B cell (primary cell): ENCODE measurements around the gene SPG7. TPM values are rescaled to one million over a fixed set of nuclear protein-coding genes. Genes with fewer than 3 reads are reported as not detected.

Experiments
- ATAC-seq: fragments of 200-7000 bp; cut with Tn5 transposase; one replicate; pipeline ENCODE4 v1.10.0; 2021; ENCODE audit warnings: low read depth, mild to moderate bottlenecking, moderate number of reproducible peaks, moderate library complexity
- CTCF ChIA-PET: fragments of 350-600 bp; sonication (Branson Sonifier 250); formaldehyde crosslinking; loops from one replicate; lab custom pipeline; 2021; ENCODE audit warnings: antibody characterized with exemption, inconsistent platforms; lab: Charles Lee
- POLR2A ChIA-PET: fragments of 350-600 bp; sonication (Branson Sonifier 250); formaldehyde crosslinking; loops from one replicate; lab custom pipeline; 2021; ENCODE audit warnings: antibody characterized with exemption; lab: Charles Lee
- DNase-seq: peaks from one replicate; pipeline ENCODE4 v3.0.0; 2013
- H2AFZ ChIP-seq: 2 replicates; pipeline ENCODE4 v1.6.1; 2012; ENCODE audit warnings: mild to moderate bottlenecking, low read depth, low read length; ENCODE audit not compliant: insufficient read depth, poor library complexity, severe bottlenecking
- H3K27ac ChIP-seq, 2 donors: 1 replicate in 1 of 2; 2 replicates in 1 of 2; pipeline ENCODE4 v1.5.1; 2012 to 2013; ENCODE audit warnings: low read length in 2 of 2, mild to moderate bottlenecking in 2 of 2, moderate library complexity in 1 of 2
- H3K27me3 ChIP-seq, 4 experiments: fragments of 200-600 bp in 1 of 4; sonication (generic) in 1 of 4; replicated peaks in 1 of 4; 1 replicate in 2 of 4; 2 replicates in 2 of 4; pipeline versions ENCODE4 v1.6.1 to v1.7.0; 2013 to 2016; ENCODE audit warnings: low read length in 3 of 4, mild to moderate bottlenecking in 2 of 4, mixed read lengths in 1 of 4, moderate library complexity in 1 of 4; ENCODE audit not compliant: insufficient read depth in 4 of 4, control insufficient read depth in 3 of 4; ENCODE audit errors: control extremely low read depth in 1 of 4
- H3K36me3 ChIP-seq, 2 experiments: replicated peaks in 1 of 2; 1 replicate in 1 of 2; 2 replicates in 1 of 2; pipeline versions ENCODE4 v1.6.1 to v1.7.1; 2013; ENCODE audit warnings: low read length in 1 of 2; ENCODE audit not compliant: insufficient read depth in 2 of 2, control insufficient read depth in 1 of 2; ENCODE audit errors: control extremely low read depth in 1 of 2, extremely low read depth in 1 of 2
- H3K4me1 ChIP-seq, 2 donors: fragments of 200-600 bp in 1 of 2; sonication (generic) in 1 of 2; 1 replicate in 1 of 2; 2 replicates in 1 of 2; pipeline versions ENCODE4 v1.5.1 to v1.6.1; 2013 to 2017; ENCODE audit warnings: low read length in 2 of 2; ENCODE audit not compliant: control insufficient read depth in 2 of 2, insufficient read depth in 2 of 2
- H3K4me2 ChIP-seq: replicated peaks from 2 replicates; pipeline ENCODE3; 2012; ENCODE audit warnings: mild to moderate bottlenecking, low read depth, low read length; ENCODE audit not compliant: poor library complexity, severe bottlenecking
- H3K4me3 ChIP-seq, 5 experiments: fragments of 200-600 bp in 1 of 5; sonication (generic) in 1 of 5; 1 replicate in 3 of 5; 2 replicates in 2 of 5; pipeline versions ENCODE4 v1.5.1 to v1.7.0; 2011 to 2016; ENCODE audit warnings: low read length in 4 of 5, mild to moderate bottlenecking in 4 of 5, low read depth in 2 of 5, control low read depth in 1 of 5, moderate library complexity in 1 of 5; ENCODE audit not compliant: insufficient read depth in 1 of 5; ENCODE audit errors: control extremely low read depth in 1 of 5, extremely low read depth in 1 of 5
- H3K79me2 ChIP-seq: fragments of 200-600 bp; sonication (generic); one replicate; pipeline ENCODE4 v1.6.0; 2016; ENCODE audit warnings: low read length; ENCODE audit not compliant: control insufficient read depth, insufficient read depth
- H3K9ac ChIP-seq: fragments of 200-600 bp; sonication (generic); 2 replicates; pipeline ENCODE4 v1.6.1; 2017; ENCODE audit warnings: mild to moderate bottlenecking, low read length, moderate library complexity
- H3K9me3 ChIP-seq, 3 donors: one replicate each; pipeline versions ENCODE4 v1.6.1 to v1.7.1; 2013; ENCODE audit warnings: low read length in 2 of 3; ENCODE audit not compliant: control insufficient read depth in 2 of 3, insufficient read depth in 1 of 3; ENCODE audit errors: control extremely low read depth in 1 of 3
- H4K20me1 ChIP-seq: 2 replicates; pipeline ENCODE4 v1.6.0; 2012; ENCODE audit warnings: mild to moderate bottlenecking, low read length; ENCODE audit not compliant: insufficient read depth, control insufficient read depth, poor library complexity, severe bottlenecking
- H3K27ac Mint-ChIP-seq: one replicate; pipeline ENCODE4 v1.8.0; 2021; ENCODE audit warnings: mixed read lengths
- H3K27me3 Mint-ChIP-seq: one replicate; pipeline ENCODE4 v1.8.0; 2021; ENCODE audit warnings: mixed read lengths
- H3K4me1 Mint-ChIP-seq: one replicate; pipeline ENCODE4 v1.8.0; 2021; ENCODE audit warnings: mixed read lengths
- H3K4me3 Mint-ChIP-seq: one replicate; pipeline ENCODE4 v1.8.0; 2021; ENCODE audit warnings: mixed read lengths
- H3K9me3 Mint-ChIP-seq: one replicate; pipeline ENCODE4 v1.8.0; 2022; ENCODE audit warnings: mixed read lengths; ENCODE audit not compliant: insufficient read depth
- EZH2 ChIP-seq: IDR thresholded peaks from 2 replicates; pipeline ENCODE4 v1.6.1; 2012; ENCODE audit warnings: borderline replicate concordance, low read depth, mild to moderate bottlenecking, moderate library complexity, low read length; ENCODE audit not compliant: insufficient read depth, poor library complexity, severe bottlenecking
- WGBS: methylation state at CpG from one replicate; pipeline ENCODE4 v1.1.5; 2013; ENCODE audit warnings: missing lambda C conversion rate; ENCODE audit not compliant: insufficient coverage; 5-methylcytosine and 5-hydroxymethylcytosine counted together
- intact Hi-C: fragments of 100-400 bp; cut with micrococcal nuclease; formaldehyde crosslinking; loops from one replicate; pipeline ENCODE4 v1.10.0; 2022
- polyA plus RNA-seq: library from polyadenylated mRNA; depleted of rRNA; stranded (reverse); fragments of >200 nt; gene quantifications from 2 replicates; pipeline ENCODE4 v1.2.3, GENCODE V29; 2012
- total RNA-seq, 2 donors: library from RNA; stranded (reverse); fragments of 120-200 nt in 1 of 2; gene quantifications; 1 replicate in 1 of 2; 2 replicates in 1 of 2; pipeline versions ENCODE4 v1.2.3 to v1.2.4, GENCODE V29; 2013 to 2022
- TF ChIP-seq, protein P1 (sequence below): fragments of 200-600 bp; IDR thresholded peaks from one replicate; pipeline ENCODE4 v1.8.0; 2022; ENCODE audit warnings: antibody characterized with exemption, mild to moderate bottlenecking

SPG7 gene
- total and polyA plus RNA-seq, 2 donors (not counting 1 experiment from before 2014, with no cell fraction given) = 146 to 157 TPM

DNA sequence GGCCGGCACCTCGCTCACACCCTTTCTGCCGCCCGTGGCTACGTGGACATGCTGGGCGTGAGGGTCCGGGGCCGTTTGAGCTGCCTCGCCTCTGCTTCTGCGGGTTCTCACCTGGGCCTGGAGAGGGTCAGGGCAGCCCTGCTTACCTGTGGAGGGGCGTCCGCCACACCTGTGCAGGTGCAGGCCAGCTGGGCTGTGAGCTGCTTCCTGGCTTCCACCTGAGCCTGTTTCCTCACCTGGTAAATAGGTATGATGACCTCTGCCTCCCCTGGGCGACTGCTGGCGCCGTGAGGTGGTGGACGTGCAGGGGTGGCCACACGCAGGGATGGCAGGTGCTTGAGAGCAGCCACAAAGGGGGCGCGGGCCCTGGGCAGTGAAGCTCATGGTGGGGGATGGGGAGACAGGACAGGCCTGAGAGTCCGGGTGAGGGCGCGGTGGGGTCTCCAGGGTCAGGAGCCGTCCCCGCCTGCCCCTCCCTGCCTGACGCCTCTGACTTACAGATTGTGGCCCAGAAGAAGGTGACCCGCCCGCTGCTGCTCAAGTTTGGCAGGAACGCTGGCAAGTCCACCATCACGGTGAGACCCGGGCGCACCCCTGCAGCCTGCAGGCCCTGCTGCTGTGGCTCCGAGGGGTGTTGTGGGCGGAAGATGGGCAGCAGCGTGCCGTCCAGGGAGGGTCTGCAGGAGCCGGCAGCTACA, 75.1 kb downstream of the SPG7 start:
- Mint-ChIP-seq H3K27ac (no peak overlapping the region), H3K9me3 (no peaks in the 10 kb centered on the region), H3K4me3 (no peak overlapping the region), H3K4me1 (no peaks in the 10 kb centered on the region), H3K27me3 (no peaks in the 10 kb centered on the region)
- H3K36me3 ChIP-seq = no peaks in the 10 kb centered on the region
- ChIA-PET POLR2A (no interaction called here), CTCF (no interaction called here)
- no peaks in the 10 kb centered on the region for H3K27me3 ChIP-seq
- no peak overlapping the region for H2AFZ ChIP-seq
- H3K4me2 ChIP-seq = no peak overlapping the region
- DNase-seq = no peak
- TF ChIP-seq EZH2 = no peak
- TF ChIP-seq, protein P1, sequence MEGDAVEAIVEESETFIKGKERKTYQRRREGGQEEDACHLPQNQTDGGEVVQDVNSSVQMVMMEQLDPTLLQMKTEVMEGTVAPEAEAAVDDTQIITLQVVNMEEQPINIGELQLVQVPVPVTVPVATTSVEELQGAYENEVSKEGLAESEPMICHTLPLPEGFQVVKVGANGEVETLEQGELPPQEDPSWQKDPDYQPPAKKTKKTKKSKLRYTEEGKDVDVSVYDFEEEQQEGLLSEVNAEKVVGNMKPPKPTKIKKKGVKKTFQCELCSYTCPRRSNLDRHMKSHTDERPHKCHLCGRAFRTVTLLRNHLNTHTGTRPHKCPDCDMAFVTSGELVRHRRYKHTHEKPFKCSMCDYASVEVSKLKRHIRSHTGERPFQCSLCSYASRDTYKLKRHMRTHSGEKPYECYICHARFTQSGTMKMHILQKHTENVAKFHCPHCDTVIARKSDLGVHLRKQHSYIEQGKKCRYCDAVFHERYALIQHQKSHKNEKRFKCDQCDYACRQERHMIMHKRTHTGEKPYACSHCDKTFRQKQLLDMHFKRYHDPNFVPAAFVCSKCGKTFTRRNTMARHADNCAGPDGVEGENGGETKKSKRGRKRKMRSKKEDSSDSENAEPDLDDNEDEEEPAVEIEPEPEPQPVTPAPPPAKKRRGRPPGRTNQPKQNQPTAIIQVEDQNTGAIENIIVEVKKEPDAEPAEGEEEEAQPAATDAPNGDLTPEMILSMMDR = no peak
- H3K4me3 ChIP-seq = no peak overlapping the region
- no peak overlapping the region for H3K27ac ChIP-seq
- H3K9me3 ChIP-seq = peaks cover 0 to 9% (median 0%) of the 10 kb centered on the region in 3 donors
- no peaks in the 10 kb centered on the region for H4K20me1 ChIP-seq
- no peak for ATAC-seq
- 95% methylated on average over 36 of the region's 36 CpGs for WGBS
- H3K9ac ChIP-seq = no peak overlapping the region
- H3K79me2 ChIP-seq = no peaks in the 10 kb centered on the region
- intact Hi-C loops = no loop called here
- H3K4me1 ChIP-seq = no peaks in the 10 kb centered on the region

GRCh38 chr16:89583895-89584644, 75.9 kb downstream of the SPG7 start:
- Mint-ChIP-seq H3K4me3 (no peak overlapping the region), H3K27ac (no peak overlapping the region), H3K27me3 (no peaks in the 10 kb centered on the region), H3K4me1 (no peaks in the 10 kb centered on the region), H3K9me3 (no peaks in the 10 kb centered on the region)
- WGBS = 92% methylated on average over 49 of the region's 49 CpGs
- no peak overlapping the region for H3K9ac ChIP-seq
- CTCF ChIA-PET = no interaction called here
- ATAC-seq (no peak), DNase-seq (no peak)
- no peaks in the 10 kb centered on the region for H3K27me3 ChIP-seq
- intact Hi-C loops = no loop called here
- no peaks in the 10 kb centered on the region for H3K36me3 ChIP-seq
- H3K4me3 ChIP-seq = no peak overlapping the region
- no peak overlapping the region for H3K27ac ChIP-seq
- no peak overlapping the region for H2AFZ ChIP-seq
- H4K20me1 ChIP-seq = no peaks in the 10 kb centered on the region
- TF ChIP-seq, protein P1 = no peak
- TF ChIP-seq EZH2 = no peak
- H3K4me1 ChIP-seq = no peaks in the 10 kb centered on the region
- POLR2A ChIA-PET = no interaction called here
- H3K9me3 ChIP-seq = peaks cover 0 to 9% (median 0%) of the 10 kb centered on the region in 3 donors
- no peaks in the 10 kb centered on the region for H3K79me2 ChIP-seq
- no peak overlapping the region for H3K4me2 ChIP-seq
